Hepatic stellate cell (primary cell): Measurements from ENCODE around the gene FNBP1.
"Not testable (repeated sequence)": the region's sequence is repeated elsewhere in the genome, so short reads cannot be mapped to it uniquely, and the experiment has no call there.

Experiments
- DNase-seq: peaks from one replicate; pipeline ENCODE4 v3.0.0; 2011; ENCODE audit warnings: low spot score

Gene FNBP1

GRCh38 chr9:130022566-130023143 is 20.3 kb downstream of the FNBP1 start:
- DNase-seq = no peak

- DNase-seq = not testable (repeated sequence)
Observed at GRCh38 chr9:130021842-130022241, 21.1 kb downstream of the FNBP1 start.

- no peak for DNase-seq
Observed at GRCh38 chr9:130021123-130021522, 21.9 kb downstream of the FNBP1 start.

GRCh38 chr9:130020618-130021017 is 22.4 kb downstream of the FNBP1 start:
- DNase-seq = no peak

- no peak for DNase-seq
Observed at GRCh38 chr9:130018265-130018664, 24.7 kb downstream of the FNBP1 start.

GRCh38 chr9:130017510-130017909 is 25.5 kb downstream of the FNBP1 start:
- DNase-seq = not testable (repeated sequence)

- no peak for DNase-seq
Observed at GRCh38 chr9:130017076-130017475, 25.9 kb downstream of the FNBP1 start.

- no peak for DNase-seq
Observed at GRCh38 chr9:130015353-130016019, 27.5 kb downstream of the FNBP1 start.

GRCh38 chr9:130013326-130013725 is 29.7 kb downstream of the FNBP1 start:
- no peak for DNase-seq

- DNase-seq = no peak
Observed at GRCh38 chr9:130010151-130010988, 32.6 kb downstream of the FNBP1 start.

GRCh38 chr9:130009546-130009945 is 33.4 kb downstream of the FNBP1 start:
- DNase-seq = not testable (repeated sequence)

GRCh38 chr9:130008538-130008937 is 34.5 kb downstream of the FNBP1 start:
- no peak for DNase-seq

GRCh38 chr9:130006952-130007351 is 36.0 kb downstream of the FNBP1 start:
- not testable (repeated sequence) for DNase-seq

- no peak for DNase-seq
Observed at GRCh38 chr9:130003943-130004552, 38.9 kb downstream of the FNBP1 start.

GRCh38 chr9:130002320-130002719 is 40.7 kb downstream of the FNBP1 start:
- DNase-seq = no peak

GRCh38 chr9:130001190-130001589 is 41.8 kb downstream of the FNBP1 start:
- DNase-seq = no peak

GRCh38 chr9:129999141-129999510 is 43.9 kb downstream of the FNBP1 start:
- DNase-seq = no peak

- no peak for DNase-seq
Observed at GRCh38 chr9:129998491-129999140, 44.4 kb downstream of the FNBP1 start.

GRCh38 chr9:129997706-129998105 is 45.3 kb downstream of the FNBP1 start:
- DNase-seq = not testable (repeated sequence)

GRCh38 chr9:129996161-129996830 is 46.7 kb downstream of the FNBP1 start:
- no peak for DNase-seq

GRCh38 chr9:129995409-129996160 is 47.4 kb downstream of the FNBP1 start:
- no peak for DNase-seq
